Measurements from ENCODE around the gene MAML3.

Gene MAML3

DNA sequence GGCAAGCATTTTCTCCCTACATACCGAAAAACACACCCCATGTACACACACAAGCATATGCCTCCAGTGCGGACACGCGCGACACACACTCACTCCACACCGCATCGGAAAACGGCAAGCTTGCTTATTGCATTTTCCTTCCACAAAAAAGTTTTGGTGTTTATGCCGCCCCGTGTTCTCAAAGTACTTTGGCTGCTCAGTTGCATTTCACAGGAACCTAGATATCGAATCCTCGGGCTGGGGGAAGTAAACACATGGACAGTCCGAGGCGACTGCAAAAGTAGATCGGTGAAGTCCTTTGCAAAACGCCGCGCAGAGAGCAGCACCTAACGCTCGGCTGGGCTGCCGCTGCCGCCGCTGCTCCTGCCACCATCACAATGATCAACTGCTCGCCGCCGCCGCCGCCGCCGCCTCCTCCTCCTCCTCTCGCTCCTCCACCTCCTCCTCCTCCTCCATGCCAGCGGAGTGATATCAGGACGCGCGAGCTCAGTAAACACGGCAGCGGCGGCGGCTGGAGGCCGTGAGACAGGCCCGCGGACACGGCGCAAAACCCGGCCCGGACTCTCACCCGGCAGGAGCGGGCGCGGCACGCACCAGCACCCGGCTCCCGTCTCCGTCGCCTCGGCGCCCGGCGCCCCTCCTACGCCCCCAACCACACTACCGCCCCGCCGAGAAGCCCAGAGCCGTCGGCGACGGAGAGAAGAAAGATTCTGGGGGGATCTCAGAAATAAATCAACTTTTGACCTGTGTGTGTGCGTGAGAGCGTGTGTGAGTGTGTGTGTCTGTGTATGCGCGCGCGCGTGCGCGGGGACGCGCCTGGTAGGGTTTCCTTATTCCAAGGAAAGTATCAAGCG, at the start of gene MAML3:
Gene MAML3 (minus strand): TSS at position 467 of the 854 bp plus-strand sequence. CDS start 857 bp downstream, outside the sequence.
- DNase-seq = peak; percentile 92

DNA sequence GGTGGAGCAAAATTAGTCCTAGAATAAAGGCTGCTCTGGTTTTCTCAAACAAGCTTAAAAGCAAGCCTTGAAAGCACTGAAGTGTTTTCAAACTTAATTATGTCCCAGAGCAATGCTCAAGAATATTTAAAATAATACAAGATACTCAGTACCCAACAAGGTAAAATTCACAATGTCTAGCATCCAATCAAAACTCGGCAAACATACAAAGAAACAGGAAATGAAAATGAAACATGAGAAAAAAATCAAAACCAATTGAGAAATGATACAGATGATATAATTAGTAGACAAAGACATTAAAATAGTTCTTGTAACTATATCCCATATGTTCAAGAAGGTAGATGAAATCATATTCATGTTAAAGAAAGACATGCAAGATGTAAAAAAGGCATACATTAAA, 45.0 kb upstream of the MAML3 start:
- no peak for DNase-seq

DNA sequence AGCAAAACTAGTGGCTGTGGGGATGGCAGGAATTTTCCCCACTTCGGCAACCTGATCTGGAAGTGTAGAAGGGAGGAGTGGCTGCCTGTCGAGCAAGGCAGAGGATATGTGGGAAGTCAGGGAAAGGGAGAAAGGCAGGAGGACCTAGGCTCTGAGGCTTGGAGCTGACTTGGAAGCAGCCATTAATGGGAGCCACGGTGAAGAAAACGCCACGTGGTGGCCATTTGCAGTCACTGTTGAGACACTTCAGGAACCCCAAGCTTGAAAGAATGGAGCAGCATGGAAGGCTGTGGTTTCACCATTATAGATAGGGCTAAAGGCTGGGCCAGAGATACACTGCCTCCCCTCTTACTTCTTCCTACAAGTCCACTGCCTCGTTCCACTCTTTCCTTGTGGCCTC, 41.8 kb upstream of the MAML3 start:
- no peak for DNase-seq

DNA sequence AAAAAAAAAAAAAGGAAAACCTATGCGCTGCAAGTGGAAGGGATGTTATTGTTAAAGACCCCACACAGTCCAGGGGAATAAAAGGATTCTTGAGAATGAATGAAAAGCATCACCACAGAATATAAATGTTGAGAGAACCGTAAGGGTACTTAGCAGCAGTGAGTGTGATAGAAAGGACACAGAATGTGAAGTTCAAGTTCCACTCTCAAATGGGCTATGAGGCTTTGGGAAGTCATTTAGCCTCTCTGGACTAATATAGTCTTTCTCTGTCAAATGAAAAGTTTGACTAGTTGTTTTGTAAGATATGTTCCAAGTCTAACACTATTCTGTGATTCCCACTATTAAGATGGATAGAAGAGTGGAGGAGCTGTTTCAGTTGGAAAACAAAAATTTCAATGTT, 35.8 kb upstream of the MAML3 start:
- no peak for DNase-seq

DNA sequence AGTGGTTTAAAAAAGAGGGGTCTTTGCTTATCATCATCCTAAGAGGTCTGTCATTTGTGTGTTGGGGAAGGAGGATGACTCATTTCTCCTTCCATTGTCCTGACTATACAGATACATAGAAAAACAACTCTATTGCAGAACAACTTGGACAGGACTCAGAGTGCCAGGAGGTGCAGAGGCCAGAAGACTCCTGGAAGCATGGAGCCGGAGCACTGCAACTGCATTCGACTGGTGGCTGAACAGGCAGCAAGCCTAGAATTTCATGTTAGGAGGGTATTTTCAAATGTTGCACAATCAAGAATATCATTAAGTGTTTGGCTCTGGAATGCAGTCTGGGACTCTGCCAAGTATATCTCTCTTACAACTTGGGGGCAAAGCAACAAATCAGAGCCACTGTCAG, 35.0 kb upstream of the MAML3 start:
- DNase-seq = no peak

GRCh38 chr4:140187316-140187695, 33.3 kb upstream of the MAML3 start:
- DNase-seq = no peak

DNA sequence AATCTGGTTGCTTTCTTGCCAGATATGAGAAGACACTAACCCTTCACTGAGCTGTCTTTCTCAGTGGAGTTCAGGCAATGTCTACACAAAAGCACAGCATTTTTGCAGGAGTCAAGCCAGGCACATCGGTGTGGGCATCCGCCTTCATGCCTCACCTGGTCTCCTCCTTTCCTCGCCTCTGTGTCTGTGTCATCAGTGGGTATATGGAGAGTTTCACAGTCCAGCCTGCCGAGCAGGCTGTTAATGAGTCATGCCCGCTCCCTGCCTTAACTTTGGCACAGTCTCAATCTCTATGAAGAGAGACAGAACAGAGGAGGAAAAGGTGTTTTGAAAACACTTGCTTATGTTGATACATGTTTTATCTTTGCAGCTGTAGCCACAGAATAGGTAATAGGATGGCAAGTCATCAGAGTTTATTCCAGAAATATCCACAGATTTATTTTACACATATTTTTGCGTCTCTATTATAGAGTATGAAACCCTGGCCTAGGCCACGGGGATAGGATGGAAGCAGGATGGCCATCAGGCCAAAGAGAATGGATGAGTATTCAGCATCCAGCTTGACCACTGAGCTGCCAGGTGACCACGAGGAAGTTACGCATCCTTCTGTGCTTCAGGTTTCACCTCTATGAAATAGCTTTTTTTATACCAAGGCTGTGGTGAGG, 32.8 kb upstream of the MAML3 start:
- DNase-seq = no peak

- DNase-seq = no peak
These were observed 32.1 kb upstream of the MAML3 start for GRCh38 chr4:140186082-140186438.

DNA sequence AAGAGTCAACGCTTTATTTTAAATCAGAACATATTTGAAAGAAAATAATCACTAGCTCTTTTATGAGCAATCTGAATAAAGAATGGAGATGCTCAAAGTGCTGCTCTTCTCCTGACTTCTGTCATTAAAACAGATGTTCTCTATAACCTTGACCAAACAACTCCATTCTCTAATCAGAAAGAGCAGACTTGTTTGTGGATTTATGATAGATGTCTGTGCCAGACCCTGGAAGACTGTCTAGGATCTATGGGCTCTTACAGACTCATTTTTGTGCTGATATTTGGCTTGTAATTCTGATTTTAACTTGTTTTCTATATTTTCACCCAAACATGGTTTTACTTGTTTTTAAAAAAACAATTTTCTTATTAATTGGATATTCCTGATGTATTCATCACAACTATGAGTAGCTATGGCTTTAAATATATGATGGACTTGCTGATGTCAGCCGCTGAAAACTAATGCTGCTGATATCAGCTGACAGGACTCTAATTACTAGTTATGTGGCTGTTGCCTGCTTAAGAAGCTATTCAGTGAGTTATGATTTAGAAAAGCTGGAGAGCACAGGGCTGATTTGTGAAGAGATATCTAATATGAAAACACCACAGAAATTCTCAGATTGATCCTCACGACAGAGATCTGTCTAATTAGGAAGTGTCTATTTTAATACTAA, 31.6 kb upstream of the MAML3 start:
- no peak for DNase-seq

GRCh38 chr4:140183270-140183669, 29.3 kb upstream of the MAML3 start:
- no peak for DNase-seq

DNA sequence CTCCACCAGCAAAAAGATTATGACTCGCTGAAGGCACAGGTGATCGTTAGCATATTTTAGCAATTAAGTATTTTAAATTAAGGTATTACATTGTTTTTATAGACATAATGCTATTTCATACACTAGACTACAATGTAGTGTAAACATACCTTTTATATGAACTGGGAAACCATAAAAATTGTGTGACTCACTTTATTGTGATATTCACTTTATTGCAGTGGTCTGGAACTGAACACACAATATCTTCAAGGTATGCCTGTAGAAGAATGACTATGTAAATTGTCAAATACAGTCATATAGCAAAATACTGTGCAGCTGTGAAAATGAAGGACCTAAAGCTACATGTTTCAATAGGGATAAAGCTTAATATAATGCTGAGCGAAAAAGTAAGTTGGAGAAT, 26.6 kb upstream of the MAML3 start:
- no peak for DNase-seq

DNA sequence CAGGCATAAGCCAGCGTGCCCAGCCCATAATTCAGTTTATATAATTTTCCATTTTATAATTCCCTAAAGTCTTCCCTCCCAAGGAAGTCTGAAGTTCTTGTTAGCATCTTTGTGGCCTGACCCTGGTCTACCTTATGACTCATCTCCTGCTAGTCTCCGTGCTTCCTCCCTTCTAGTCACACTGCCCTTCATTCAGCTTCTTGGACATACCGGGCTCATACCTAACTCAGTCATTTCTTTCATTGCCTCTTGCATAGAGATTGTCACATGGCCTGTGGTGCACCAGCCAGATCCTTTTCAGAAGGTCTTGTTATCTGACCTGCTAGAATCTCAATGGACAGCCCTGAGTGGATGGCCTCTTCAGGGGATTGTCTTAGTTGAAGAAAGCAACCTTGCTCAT, 22.8 kb upstream of the MAML3 start:
- no peak for DNase-seq

DNA sequence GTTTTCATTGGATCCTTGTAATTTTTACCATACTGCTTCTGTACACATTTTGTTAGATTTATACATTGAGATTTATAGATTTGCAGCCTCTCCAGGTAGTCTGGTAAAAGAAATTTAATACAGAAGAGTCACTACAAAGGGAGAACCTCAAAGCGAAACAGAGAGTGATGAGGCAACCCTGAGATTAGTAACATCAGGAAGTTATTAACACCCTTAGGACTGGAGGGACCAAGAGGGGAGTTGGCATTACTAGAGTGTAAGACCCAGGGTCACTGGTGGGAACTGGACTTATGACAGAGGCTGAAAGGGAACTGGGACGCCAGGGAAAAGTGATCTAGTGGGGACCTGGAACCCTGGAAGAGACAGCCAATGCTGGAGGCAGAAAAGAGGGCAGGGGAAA, 20.6 kb upstream of the MAML3 start:
- no peak for DNase-seq

DNA sequence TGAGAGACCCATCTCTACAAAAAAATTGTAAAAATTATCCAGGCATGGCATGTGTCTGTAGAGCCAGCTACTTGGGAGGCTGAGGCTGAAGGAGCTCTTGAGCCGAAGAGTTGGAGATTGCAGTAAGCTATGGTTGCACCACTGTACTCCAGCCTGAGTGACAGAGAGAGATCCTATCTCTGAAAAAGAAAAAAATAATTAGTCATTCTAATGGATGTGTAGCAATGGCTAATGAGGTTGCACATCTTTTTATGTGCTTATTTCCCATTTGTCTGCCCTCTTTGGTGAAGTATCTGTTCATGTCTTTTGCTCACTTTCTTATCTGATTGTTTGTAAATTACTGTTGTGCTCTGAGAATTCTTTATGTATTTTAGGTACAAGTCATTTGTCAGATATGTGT, 19.0 kb upstream of the MAML3 start:
- DNase-seq = no peak

- DNase-seq = no peak
These were observed 16.3 kb upstream of the MAML3 start for GRCh38 chr4:140170299-140170698.

DNA sequence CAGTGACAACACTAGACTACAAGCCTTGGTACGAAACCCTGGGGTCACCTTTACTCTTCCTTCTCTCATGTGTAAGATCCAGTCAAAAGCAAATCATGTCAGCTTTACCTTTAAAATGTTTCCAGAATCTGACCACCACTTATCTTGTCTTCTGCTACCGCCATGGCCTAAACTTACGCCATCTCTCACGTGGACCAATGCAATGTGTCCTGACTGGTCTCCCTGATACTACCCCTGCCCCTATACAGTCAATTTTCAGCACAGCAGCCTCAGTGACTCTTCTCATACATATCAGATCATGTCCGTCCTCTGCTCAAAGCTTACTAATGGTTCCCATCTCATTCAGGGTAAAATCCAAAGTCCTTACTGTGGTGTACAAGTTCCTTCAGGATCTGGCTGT, 15.0 kb upstream of the MAML3 start:
- DNase-seq = no peak

DNA sequence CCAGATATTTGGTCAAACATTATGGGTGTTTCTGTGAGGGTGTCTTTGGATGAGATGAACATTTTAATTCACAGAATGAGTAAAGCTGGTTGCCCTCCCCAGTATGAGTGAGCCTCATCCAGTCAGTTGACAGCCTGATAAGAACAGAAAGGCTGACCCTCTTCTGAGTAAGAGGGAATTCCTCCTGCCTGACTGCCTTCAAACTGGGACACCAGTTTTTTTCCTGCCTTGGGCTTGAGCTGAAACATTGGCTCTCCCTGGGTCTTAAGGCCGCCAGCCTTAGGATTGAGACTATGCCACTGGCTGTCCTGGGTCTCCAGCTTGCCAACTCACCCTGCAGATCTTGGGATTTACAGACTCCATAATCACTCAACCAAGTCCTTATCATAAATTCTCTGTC, 14.5 kb upstream of the MAML3 start:
- no peak for DNase-seq

DNA sequence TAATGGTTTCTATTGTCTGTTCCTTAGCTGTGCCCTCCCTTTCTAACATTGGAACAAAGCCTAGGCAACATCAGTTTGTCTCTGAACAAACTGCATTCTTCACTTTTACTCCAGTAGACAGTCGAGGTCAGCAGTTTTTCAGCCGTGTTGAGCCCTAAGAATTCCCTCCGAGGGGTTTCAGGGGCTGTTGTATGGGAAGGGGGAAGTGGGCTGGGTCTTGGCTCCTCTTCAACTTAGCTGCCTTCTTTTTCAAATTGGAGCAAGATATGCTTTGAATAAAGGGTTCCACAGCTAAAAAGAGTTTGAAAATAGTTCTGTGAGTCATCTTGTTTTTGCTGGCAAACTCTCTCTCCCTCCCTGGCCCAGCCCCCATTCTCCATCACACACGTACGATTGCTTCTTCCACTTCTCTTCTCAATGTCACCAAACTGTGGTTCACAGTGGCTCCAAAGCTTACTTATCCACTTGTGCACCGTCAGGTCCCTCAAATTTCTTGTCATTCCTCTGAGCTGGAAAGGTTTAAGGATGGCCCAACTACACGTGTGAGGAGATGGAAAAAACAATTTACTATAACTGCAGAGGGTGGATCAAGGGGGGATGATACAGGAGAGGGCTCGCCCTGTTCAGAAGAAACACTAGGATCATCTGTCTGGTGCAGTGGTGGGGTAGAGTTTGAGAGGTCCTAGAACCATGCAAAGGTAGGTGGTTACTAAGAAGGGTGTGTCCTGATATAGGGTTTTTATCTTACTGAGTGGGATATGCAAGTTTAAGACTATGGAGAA, 9.2 kb upstream of the MAML3 start:
- DNase-seq = no peak

DNA sequence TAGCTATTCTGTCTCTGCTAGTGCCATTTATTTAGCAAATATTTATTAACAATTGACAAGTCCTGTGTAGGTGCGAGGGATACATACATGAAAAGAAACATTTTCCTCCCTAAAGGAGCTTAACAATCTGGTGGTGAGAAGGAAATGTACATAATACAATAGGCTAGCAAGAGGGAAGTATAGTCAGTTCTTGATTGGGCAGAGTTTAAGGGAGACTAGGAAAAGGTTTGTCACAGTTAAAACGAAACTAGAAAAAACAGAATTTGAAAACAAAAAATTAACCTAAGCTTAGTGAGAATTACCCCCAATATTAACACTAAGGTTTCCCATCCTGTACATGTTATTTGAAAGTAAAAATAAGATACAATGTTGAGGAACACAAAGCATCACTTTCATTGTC, 8.6 kb upstream of the MAML3 start:
- no peak for DNase-seq

DNA sequence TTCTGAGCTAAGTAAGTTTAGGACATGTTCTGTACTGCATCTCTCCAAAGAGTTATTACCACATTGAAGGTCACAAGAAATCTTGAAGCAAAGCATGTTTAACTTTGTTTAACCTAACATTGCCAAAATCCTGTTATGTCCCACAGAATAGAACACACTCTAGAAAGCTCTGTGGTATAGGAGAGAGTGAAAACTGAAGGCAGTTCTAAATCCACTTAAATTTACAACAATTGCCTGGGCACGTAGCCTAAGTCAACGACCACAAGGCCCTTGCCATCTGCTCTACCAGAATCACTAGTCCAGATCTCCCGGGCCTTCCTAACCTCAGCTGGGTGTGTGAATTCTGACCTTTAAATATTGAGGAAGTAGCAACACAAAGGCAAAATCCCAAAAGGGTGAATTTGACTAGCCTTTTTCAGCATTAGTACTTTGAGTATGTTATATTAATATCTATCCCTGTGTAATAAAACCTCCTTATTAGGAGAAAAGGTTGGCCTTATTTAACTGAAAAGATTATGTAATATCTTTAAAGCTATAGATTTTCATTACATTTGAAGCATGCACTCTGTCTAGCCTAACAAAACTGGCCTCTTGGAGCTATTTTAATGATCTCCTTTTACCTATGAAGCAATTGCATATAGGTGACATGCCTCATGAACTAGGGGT, 4.5 kb upstream of the MAML3 start:
- peak; percentile 60 for DNase-seq

- DNase-seq = no peak
These were observed 3.4 kb upstream of the MAML3 start for GRCh38 chr4:140157341-140157740.

DNA sequence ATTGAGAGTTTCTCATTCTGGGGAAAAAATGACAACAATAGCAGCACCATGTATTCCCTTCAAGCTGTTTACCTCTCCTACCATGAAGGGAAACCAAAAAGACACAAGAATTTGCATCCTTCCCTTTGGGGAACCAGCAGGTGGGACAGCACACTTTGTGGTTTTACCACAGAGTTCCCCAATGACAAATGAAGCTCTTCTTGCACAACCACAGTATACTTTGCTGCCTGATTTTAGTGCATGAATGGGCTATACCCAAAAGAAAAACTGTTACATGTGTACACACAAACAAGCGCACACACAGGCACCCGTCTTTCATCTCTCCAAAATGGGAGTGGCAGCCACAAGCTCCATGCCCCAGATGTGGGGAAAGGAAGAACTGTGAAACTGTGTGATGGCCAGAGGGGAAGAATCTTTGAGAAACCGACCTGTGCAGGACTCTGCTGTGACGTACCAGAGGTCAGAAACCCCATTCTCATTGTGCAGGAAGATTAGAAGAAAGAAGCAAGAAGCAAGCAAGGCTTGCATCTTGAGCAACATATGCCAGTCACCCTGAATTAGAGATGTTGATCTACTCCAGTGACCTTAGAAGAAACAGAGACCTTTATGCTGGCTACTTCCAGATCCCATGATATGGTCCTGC, 2.7 kb upstream of the MAML3 start:
- no peak for DNase-seq

Data from NCI-H2171 treated with DMSO at 0.1 percent for 48 hours (cell line).